COR-L47 (cell line): Measurements from ENCODE around the gene RHBG.
"Not testable (repeated sequence)": the region's sequence is repeated elsewhere in the genome, so short reads cannot be mapped to it uniquely, and the experiment has no call there.

Experiments
- DNase-seq: peaks from one replicate; lab custom pipeline; 2025; lab: John Stamatoyannopoulos, UW

The RHBG gene

GRCh38 chr1:156368889-156369684 lies at the start of gene RHBG:
Gene RHBG (plus strand): TSS chr1:156369211. CDS start chr1:156369250, 39 bp downstream.
- DNase-seq: peak; percentile 38

- no peak for DNase-seq
These were observed 49.3 kb upstream of the RHBG start for GRCh38 chr1:156319664-156320063.

GRCh38 chr1:156320560-156320959 lies 48.5 kb upstream of the RHBG start:
- DNase-seq: no peak

- not testable (repeated sequence) for DNase-seq
These were observed 45.8 kb upstream of the RHBG start for GRCh38 chr1:156323179-156323578.

GRCh38 chr1:156336242-156336641 lies 32.8 kb upstream of the RHBG start:
- DNase-seq: no peak

GRCh38 chr1:156337052-156337887 lies 31.7 kb upstream of the RHBG start:
- no peak for DNase-seq

- DNase-seq: no peak
These were observed 31.2 kb upstream of the RHBG start for GRCh38 chr1:156337888-156338179.

GRCh38 chr1:156338180-156338976 lies 30.6 kb upstream of the RHBG start, which contains the start of the genes CCT3 and TSACC:
Gene CCT3 (minus strand): TSS chr1:156338292. CDS start chr1:156338184, 108 bp downstream.
Gene TSACC (plus strand): TSS chr1:156338526. CDS start chr1:156339758, 1,232 bp downstream.
- peak; percentile 99 for DNase-seq

- DNase-seq: no peak
These were observed 26.6 kb upstream of the RHBG start for GRCh38 chr1:156342166-156342955.

GRCh38 chr1:156344409-156344808 lies 24.6 kb upstream of the RHBG start:
- no peak for DNase-seq

- DNase-seq: not testable (repeated sequence)
These were observed 23.0 kb upstream of the RHBG start for GRCh38 chr1:156346035-156346434.

GRCh38 chr1:156346636-156347035 lies 22.4 kb upstream of the RHBG start:
- DNase-seq: no peak

GRCh38 chr1:156347331-156347730 lies 21.7 kb upstream of the RHBG start:
- no peak for DNase-seq

- not testable (repeated sequence) for DNase-seq
These were observed 16.5 kb upstream of the RHBG start for GRCh38 chr1:156352481-156352880.

- no peak for DNase-seq
These were observed 12.6 kb upstream of the RHBG start for GRCh38 chr1:156356262-156356874.

- DNase-seq: peak; percentile 79
These were observed 12.0 kb upstream of the RHBG start for GRCh38 chr1:156356875-156357534.

GRCh38 chr1:156357977-156358376 lies 11.0 kb upstream of the RHBG start:
- no peak for DNase-seq

- DNase-seq: no peak
These were observed 10.4 kb upstream of the RHBG start for GRCh38 chr1:156358641-156359040.

- DNase-seq: no peak
These were observed 9.8 kb upstream of the RHBG start for GRCh38 chr1:156359249-156359648.

- no peak for DNase-seq
These were observed 9.0 kb upstream of the RHBG start for GRCh38 chr1:156359973-156360372.
